ENCODE data around the gene PPP1R12B. TPM values are rescaled to one million over a fixed set of nuclear protein-coding genes. Genes with fewer than 3 reads are reported as not detected.
"Not testable (repeated sequence)": the region's sequence is repeated elsewhere in the genome, so short reads cannot be mapped to it uniquely, and the experiment has no call there.

PPP1R12B gene
- total RNA-seq, 1 donor from 2014 or later = 7.2 TPM

GRCh38 chr1:202616355-202616915 is 267.9 kb downstream of the PPP1R12B start:
- H3K27ac Mint-ChIP-seq (ENCODE audit: unreplicated experiment) = no peak overlapping the region
- H3K4me3 Mint-ChIP-seq (ENCODE audit: unreplicated experiment) = no peak overlapping the region
- DNase-seq (ENCODE audit: low spot score) = no peak
- H3K27me3 Mint-ChIP-seq (ENCODE audit: unreplicated experiment) = peaks cover 2% of the 10 kb centered on the region
- H3K9me3 Mint-ChIP-seq (ENCODE audit: unreplicated experiment) = no peaks in the 10 kb centered on the region
- peaks cover 25% of the 10 kb centered on the region for H3K4me1 Mint-ChIP-seq (ENCODE audit: unreplicated experiment)
- H3K36me3 Mint-ChIP-seq (ENCODE audit: low read depth, unreplicated experiment) = no peaks in the 10 kb centered on the region
- no peak for TF ChIP-seq CTCF (IDR thresholded peaks at IDR 0.05; ENCODE audit: unreplicated experiment)

DNA sequence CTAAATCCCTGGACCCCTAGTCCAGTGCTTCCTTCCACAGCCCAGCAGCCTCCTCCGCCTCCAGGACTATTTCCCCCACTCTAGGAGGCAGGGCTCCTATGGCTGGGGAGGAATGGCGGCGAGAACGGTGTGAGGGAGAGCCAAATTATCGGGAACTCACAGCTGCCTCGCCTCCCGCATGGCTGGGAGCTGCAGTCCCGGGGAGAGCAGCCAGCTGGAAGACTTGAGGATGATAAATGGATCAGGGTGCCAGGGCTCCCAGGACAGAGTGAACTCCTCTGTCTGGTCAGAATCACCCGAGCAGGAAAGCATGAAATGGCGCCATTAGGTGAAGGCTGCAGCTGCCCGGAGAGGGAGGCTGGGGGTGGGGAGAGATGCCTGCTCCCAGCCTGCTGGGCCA is 270.5 kb downstream of the PPP1R12B start:
- not testable (repeated sequence) for DNase-seq (ENCODE audit: low spot score); H3K27ac Mint-ChIP-seq (ENCODE audit: unreplicated experiment)

GRCh38 chr1:202619505-202619904 is 271.0 kb downstream of the PPP1R12B start:
- no peak for TF ChIP-seq CTCF (IDR thresholded peaks at IDR 0.05; ENCODE audit: unreplicated experiment)
- Mint-ChIP-seq H3K4me3 (ENCODE audit: unreplicated experiment) (no peak overlapping the region), H3K4me1 (ENCODE audit: unreplicated experiment) (peaks cover 24% of the 10 kb centered on the region), H3K9me3 (ENCODE audit: unreplicated experiment) (no peaks in the 10 kb centered on the region), H3K27ac (ENCODE audit: unreplicated experiment) (no peak overlapping the region), H3K36me3 (ENCODE audit: low read depth, unreplicated experiment) (no peaks in the 10 kb centered on the region), H3K27me3 (ENCODE audit: unreplicated experiment) (peaks cover 6% of the 10 kb centered on the region)
- DNase-seq (ENCODE audit: low spot score) = no peak

More for the DNA sequence above, 270.5 kb downstream of the PPP1R12B start:
- peaks cover 25% of the 10 kb centered on the region for H3K4me1 Mint-ChIP-seq (ENCODE audit: unreplicated experiment)
- H3K9me3 Mint-ChIP-seq (ENCODE audit: unreplicated experiment); H3K36me3 Mint-ChIP-seq (ENCODE audit: low read depth, unreplicated experiment); H3K4me3 Mint-ChIP-seq (ENCODE audit: unreplicated experiment); H3K27me3 Mint-ChIP-seq (ENCODE audit: unreplicated experiment): not testable (repeated sequence)

DNA sequence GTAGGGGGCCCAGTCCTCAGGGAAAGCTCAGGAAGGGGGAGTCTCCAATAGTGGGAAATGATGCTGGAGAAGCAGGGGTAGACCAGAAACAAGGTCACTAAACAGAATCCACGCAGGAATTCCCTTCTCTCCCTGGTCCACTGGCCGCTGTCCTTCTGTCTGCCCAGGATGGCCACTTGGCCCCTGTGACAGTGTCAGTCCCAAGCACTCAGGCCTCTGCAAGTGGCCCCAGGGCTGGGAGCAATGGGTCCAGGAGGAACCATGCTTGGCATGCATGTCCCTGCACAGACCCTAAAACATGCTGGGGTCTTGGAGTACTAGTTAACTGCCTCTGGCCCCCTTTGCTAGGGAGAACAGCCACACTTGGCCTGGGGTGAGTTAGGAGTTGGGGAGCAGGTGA is 271.5 kb downstream of the PPP1R12B start:
- not testable (repeated sequence) for H3K36me3 Mint-ChIP-seq (ENCODE audit: low read depth, unreplicated experiment); DNase-seq (ENCODE audit: low spot score); H3K27ac Mint-ChIP-seq (ENCODE audit: unreplicated experiment); H3K27me3 Mint-ChIP-seq (ENCODE audit: unreplicated experiment); H3K4me3 Mint-ChIP-seq (ENCODE audit: unreplicated experiment); H3K9me3 Mint-ChIP-seq (ENCODE audit: unreplicated experiment)
- H3K4me1 Mint-ChIP-seq (ENCODE audit: unreplicated experiment) = peaks cover 18% of the 10 kb centered on the region

GRCh38 chr1:202621446-202621845 is 272.9 kb downstream of the PPP1R12B start:
- Mint-ChIP-seq H3K27me3 (ENCODE audit: unreplicated experiment) (peaks cover 6% of the 10 kb centered on the region), H3K36me3 (ENCODE audit: low read depth, unreplicated experiment) (no peaks in the 10 kb centered on the region), H3K9me3 (ENCODE audit: unreplicated experiment) (no peaks in the 10 kb centered on the region), H3K27ac (ENCODE audit: unreplicated experiment) (no peak overlapping the region), H3K4me3 (ENCODE audit: unreplicated experiment) (no peak overlapping the region), H3K4me1 (ENCODE audit: unreplicated experiment) (peaks cover 4% of the 10 kb centered on the region)
- no peak for TF ChIP-seq CTCF (IDR thresholded peaks at IDR 0.05; ENCODE audit: unreplicated experiment)
- DNase-seq (ENCODE audit: low spot score) = no peak

- TF ChIP-seq CTCF (IDR thresholded peaks at IDR 0.05; ENCODE audit: unreplicated experiment) = no peak
- H3K4me3 Mint-ChIP-seq (ENCODE audit: unreplicated experiment) = no peak overlapping the region
- no peaks in the 10 kb centered on the region for H3K36me3 Mint-ChIP-seq (ENCODE audit: low read depth, unreplicated experiment)
- H3K27ac Mint-ChIP-seq (ENCODE audit: unreplicated experiment) = no peak overlapping the region
- H3K27me3 Mint-ChIP-seq (ENCODE audit: unreplicated experiment) = peaks cover 6% of the 10 kb centered on the region
- no peak for DNase-seq (ENCODE audit: low spot score)
- H3K9me3 Mint-ChIP-seq (ENCODE audit: unreplicated experiment) = no peaks in the 10 kb centered on the region
- H3K4me1 Mint-ChIP-seq (ENCODE audit: unreplicated experiment) = no peaks in the 10 kb centered on the region
Measured at GRCh38 chr1:202622388-202622787, 273.9 kb downstream of the PPP1R12B start.
